T-helper 1 cell treated with Interleukin-12 subunit alpha and Interleukin-12 subunit beta and Interleukin-4 antibody, amounts not matched to agents 30 μg/mL and 1 μg/mL, for 36 hours (primary cell): Measurements from ENCODE around the gene ZCCHC8.
"Not testable (repeated sequence)": the region's sequence is repeated elsewhere in the genome, so short reads cannot be mapped to it uniquely, and the experiment has no call there.

Source experiments
- H3K27ac Mint-ChIP-seq: one replicate; pipeline ENCODE4 v1.8.0; 2021; ENCODE audit warnings: mild to moderate bottlenecking, mixed read lengths
- H3K27me3 Mint-ChIP-seq: one replicate; pipeline ENCODE4 v1.8.0; 2021; ENCODE audit warnings: low read depth, mixed read lengths
- H3K36me3 Mint-ChIP-seq: one replicate; pipeline ENCODE4 v1.8.0; 2021; ENCODE audit warnings: low read depth, mixed read lengths
- H3K4me1 Mint-ChIP-seq: one replicate; pipeline ENCODE4 v1.8.0; 2021; ENCODE audit warnings: low read depth, mixed read lengths
- H3K4me3 Mint-ChIP-seq: one replicate; pipeline ENCODE4 v1.8.0; 2021; ENCODE audit warnings: mild to moderate bottlenecking, moderate library complexity, mixed read lengths
- H3K9me3 Mint-ChIP-seq: one replicate; pipeline ENCODE4 v1.8.0; 2021; ENCODE audit warnings: mixed read lengths

Gene ZCCHC8

GRCh38 chr12:122471324-122472226 is 29.2 kb downstream of the ZCCHC8 start:
- no peaks in the 10 kb centered on the region for H3K9me3 Mint-ChIP-seq
- H3K27ac Mint-ChIP-seq = no peak overlapping the region
- peaks cover 32% of the 10 kb centered on the region for H3K36me3 Mint-ChIP-seq
- H3K4me1 Mint-ChIP-seq = peaks cover 23% of the 10 kb centered on the region
- no peaks in the 10 kb centered on the region for H3K27me3 Mint-ChIP-seq
- no peak overlapping the region for H3K4me3 Mint-ChIP-seq

GRCh38 chr12:122470576-122470975 is 30.2 kb downstream of the ZCCHC8 start:
- not testable (repeated sequence) for H3K27ac Mint-ChIP-seq, H3K4me3 Mint-ChIP-seq, H3K9me3 Mint-ChIP-seq, H3K27me3 Mint-ChIP-seq
- Mint-ChIP-seq H3K4me1 (peaks cover 19% of the 10 kb centered on the region), H3K36me3 (peaks cover 22% of the 10 kb centered on the region)

- not testable (repeated sequence) for H3K4me3 Mint-ChIP-seq, H3K9me3 Mint-ChIP-seq, H3K27ac Mint-ChIP-seq, H3K27me3 Mint-ChIP-seq
- peaks cover 16% of the 10 kb centered on the region for H3K4me1 Mint-ChIP-seq
- peaks cover 18% of the 10 kb centered on the region for H3K36me3 Mint-ChIP-seq
Measured at GRCh38 chr12:122469856-122470255, 30.9 kb downstream of the ZCCHC8 start.

- Mint-ChIP-seq H3K36me3 (peaks cover 2% of the 10 kb centered on the region), H3K4me1 (peaks cover 9% of the 10 kb centered on the region), H3K27ac (no peak overlapping the region)
Measured at GRCh38 chr12:122467983-122468382, 32.7 kb downstream of the ZCCHC8 start.

GRCh38 chr12:122464317-122465042 is 36.3 kb downstream of the ZCCHC8 start:
- not testable (repeated sequence) for H3K9me3 Mint-ChIP-seq, H3K27me3 Mint-ChIP-seq, H3K4me1 Mint-ChIP-seq, H3K27ac Mint-ChIP-seq, H3K4me3 Mint-ChIP-seq, H3K36me3 Mint-ChIP-seq

More at GRCh38 chr12:122467983-122468382, 32.7 kb downstream of the ZCCHC8 start:
- Mint-ChIP-seq H3K4me3 (no peak overlapping the region), H3K9me3 (no peaks in the 10 kb centered on the region), H3K27me3 (no peaks in the 10 kb centered on the region)

GRCh38 chr12:122460641-122461040 is 40.1 kb downstream of the ZCCHC8 start:
- Mint-ChIP-seq H3K27me3 (no peaks in the 10 kb centered on the region), H3K4me3 (no peak overlapping the region), H3K4me1 (peaks cover 6% of the 10 kb centered on the region), H3K36me3 (no peaks in the 10 kb centered on the region), H3K9me3 (no peaks in the 10 kb centered on the region), H3K27ac (no peak overlapping the region)

- no peak overlapping the region for H3K4me3 Mint-ChIP-seq
- peaks cover 6% of the 10 kb centered on the region for H3K4me1 Mint-ChIP-seq
- H3K36me3 Mint-ChIP-seq = no peaks in the 10 kb centered on the region
- no peak overlapping the region for H3K27ac Mint-ChIP-seq
- no peaks in the 10 kb centered on the region for H3K27me3 Mint-ChIP-seq
- H3K9me3 Mint-ChIP-seq = no peaks in the 10 kb centered on the region
Measured at GRCh38 chr12:122460061-122460460, 40.7 kb downstream of the ZCCHC8 start.

GRCh38 chr12:122459211-122459610 is 41.5 kb downstream of the ZCCHC8 start:
- Mint-ChIP-seq H3K36me3 (no peaks in the 10 kb centered on the region), H3K9me3 (no peaks in the 10 kb centered on the region), H3K27ac (no peak overlapping the region), H3K27me3 (no peaks in the 10 kb centered on the region), H3K4me1 (peaks cover 11% of the 10 kb centered on the region), H3K4me3 (no peak overlapping the region)

- Mint-ChIP-seq H3K4me3 (no peak overlapping the region), H3K36me3 (no peaks in the 10 kb centered on the region), H3K27me3 (no peaks in the 10 kb centered on the region), H3K27ac (peak overlapping the region; percentile 80), H3K9me3 (no peaks in the 10 kb centered on the region), H3K4me1 (peaks cover 19% of the 10 kb centered on the region)
Measured at GRCh38 chr12:122458105-122459035, 42.4 kb downstream of the ZCCHC8 start.

GRCh38 chr12:122457627-122458026 is 43.1 kb downstream of the ZCCHC8 start:
- no peaks in the 10 kb centered on the region for H3K9me3 Mint-ChIP-seq
- no peaks in the 10 kb centered on the region for H3K27me3 Mint-ChIP-seq
- H3K27ac Mint-ChIP-seq = peak overlapping the region; percentile 80
- no peaks in the 10 kb centered on the region for H3K36me3 Mint-ChIP-seq
- H3K4me3 Mint-ChIP-seq = no peak overlapping the region
- H3K4me1 Mint-ChIP-seq = peaks cover 26% of the 10 kb centered on the region

- no peaks in the 10 kb centered on the region for H3K9me3 Mint-ChIP-seq
- no peaks in the 10 kb centered on the region for H3K36me3 Mint-ChIP-seq
- H3K4me3 Mint-ChIP-seq = no peak overlapping the region
- peaks cover 32% of the 10 kb centered on the region for H3K4me1 Mint-ChIP-seq
- no peaks in the 10 kb centered on the region for H3K27me3 Mint-ChIP-seq
- no peak overlapping the region for H3K27ac Mint-ChIP-seq
Measured at GRCh38 chr12:122454739-122455138, 46.0 kb downstream of the ZCCHC8 start.

GRCh38 chr12:122454250-122454721 is 46.4 kb downstream of the ZCCHC8 start:
- peaks cover 33% of the 10 kb centered on the region for H3K4me1 Mint-ChIP-seq
- H3K4me3 Mint-ChIP-seq = peak overlapping the region; percentile 71
- H3K36me3 Mint-ChIP-seq = no peaks in the 10 kb centered on the region
- H3K27ac Mint-ChIP-seq = peak overlapping the region; percentile 99
- H3K27me3 Mint-ChIP-seq = no peaks in the 10 kb centered on the region
- H3K9me3 Mint-ChIP-seq = no peaks in the 10 kb centered on the region

GRCh38 chr12:122452701-122453285 is 47.9 kb downstream of the ZCCHC8 start:
- Mint-ChIP-seq H3K4me1 (peaks cover 35% of the 10 kb centered on the region), H3K27ac (peak overlapping the region; percentile 99), H3K27me3 (no peaks in the 10 kb centered on the region), H3K9me3 (no peaks in the 10 kb centered on the region), H3K4me3 (peak overlapping the region; percentile 79), H3K36me3 (no peaks in the 10 kb centered on the region)

- peaks cover 26% of the 10 kb centered on the region for H3K4me1 Mint-ChIP-seq
- H3K4me3 Mint-ChIP-seq = no peak overlapping the region
- no peaks in the 10 kb centered on the region for H3K27me3 Mint-ChIP-seq
- H3K36me3 Mint-ChIP-seq = no peaks in the 10 kb centered on the region
- no peaks in the 10 kb centered on the region for H3K9me3 Mint-ChIP-seq
- H3K27ac Mint-ChIP-seq = no peak overlapping the region
Measured at GRCh38 chr12:122449317-122449716, 51.4 kb downstream of the ZCCHC8 start.
